Activated CD8-positive, alpha-beta T cell treated with anti-CD3 and anti-CD28 coated beads for 36 hours (primary cell): ENCODE measurements around the gene GLOD5. TPM values are rescaled to one million over a fixed set of nuclear protein-coding genes. Genes with fewer than 3 reads are reported as not detected.

Source experiments
- ATAC-seq: fragments of 200-7000 bp; cut with Tn5 transposase; one replicate; pipeline ENCODE4 v1.10.0; 2021; ENCODE audit warnings: mild to moderate bottlenecking, moderate library complexity
- CTCF ChIA-PET: fragments of 350-600 bp; sonication (Branson Sonifier 250); formaldehyde crosslinking; loops from one replicate; lab custom pipeline; 2021; ENCODE audit warnings: antibody characterized with exemption; lab: Charles Lee
- POLR2A ChIA-PET: fragments of 350-600 bp; sonication (Branson Sonifier 250); formaldehyde crosslinking; loops from one replicate; lab custom pipeline; 2021; ENCODE audit warnings: antibody characterized with exemption; lab: Charles Lee
- DNase-seq: peaks from one replicate; pipeline ENCODE4 v3.0.0-alpha.2; 2020
- H3K27ac Mint-ChIP-seq: one replicate; pipeline ENCODE4 v1.8.0; 2021; ENCODE audit warnings: mild to moderate bottlenecking, mixed read lengths
- H3K27me3 Mint-ChIP-seq: one replicate; pipeline ENCODE4 v1.8.0; 2021; ENCODE audit warnings: mixed read lengths
- H3K36me3 Mint-ChIP-seq: one replicate; pipeline ENCODE4 v1.8.0; 2021; ENCODE audit warnings: low read depth, mixed read lengths
- H3K4me1 Mint-ChIP-seq: one replicate; pipeline ENCODE4 v1.8.0; 2021; ENCODE audit warnings: low read depth, mixed read lengths
- H3K4me3 Mint-ChIP-seq: one replicate; pipeline ENCODE4 v1.8.0; 2021; ENCODE audit warnings: mild to moderate bottlenecking, moderate library complexity, mixed read lengths
- H3K9me3 Mint-ChIP-seq: one replicate; pipeline ENCODE4 v1.8.0; 2021; ENCODE audit warnings: mixed read lengths
- intact Hi-C: fragments of 100-400 bp; cut with micrococcal nuclease; formaldehyde crosslinking; loops from one replicate; pipeline ENCODE4 v1.10.0; 2022
- total RNA-seq, 2 experiments: library from RNA; stranded (reverse); gene quantifications; one replicate each; pipeline ENCODE4 v1.2.3, GENCODE V29; 2021
- TF ChIP-seq, protein P1 (sequence below): fragments of 200-600 bp; IDR thresholded peaks from one replicate; pipeline ENCODE4 v1.8.0; 2022; ENCODE audit warnings: antibody characterized with exemption, mild to moderate bottlenecking

GLOD5 gene
- total RNA-seq, 2 experiments from 2014 or later, result not detected

DNA sequence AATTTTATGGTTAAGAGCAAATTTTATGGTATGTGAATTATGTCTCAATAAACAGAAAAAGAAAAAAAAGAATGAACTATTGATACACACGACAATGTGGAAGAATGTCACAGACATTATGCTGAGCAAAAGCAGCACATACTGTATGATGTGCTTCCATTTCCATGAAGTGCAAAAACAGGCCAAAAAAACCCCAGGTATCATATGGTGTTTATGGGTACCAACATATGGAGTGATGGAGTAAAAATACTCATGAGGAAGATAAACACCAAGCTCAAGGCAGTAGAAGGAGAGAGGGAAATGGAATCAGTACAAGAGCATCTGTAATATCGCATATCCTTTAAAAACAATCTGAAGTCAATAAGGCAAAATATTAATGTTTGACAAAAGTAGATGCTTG, 20.7 kb downstream of the GLOD5 start:
- DNase-seq (no peak), ATAC-seq (no peak)
- Mint-ChIP-seq H3K36me3 (no peaks in the 10 kb centered on the region), H3K4me3 (no peak overlapping the region), H3K27ac (no peak overlapping the region), H3K9me3 (no peaks in the 10 kb centered on the region), H3K4me1 (no peaks in the 10 kb centered on the region), H3K27me3 (no peaks in the 10 kb centered on the region)
- intact Hi-C loops, result no loop called here
- CTCF ChIA-PET, result no interaction called here
- POLR2A ChIA-PET, result no interaction called here
- TF ChIP-seq, protein P1, sequence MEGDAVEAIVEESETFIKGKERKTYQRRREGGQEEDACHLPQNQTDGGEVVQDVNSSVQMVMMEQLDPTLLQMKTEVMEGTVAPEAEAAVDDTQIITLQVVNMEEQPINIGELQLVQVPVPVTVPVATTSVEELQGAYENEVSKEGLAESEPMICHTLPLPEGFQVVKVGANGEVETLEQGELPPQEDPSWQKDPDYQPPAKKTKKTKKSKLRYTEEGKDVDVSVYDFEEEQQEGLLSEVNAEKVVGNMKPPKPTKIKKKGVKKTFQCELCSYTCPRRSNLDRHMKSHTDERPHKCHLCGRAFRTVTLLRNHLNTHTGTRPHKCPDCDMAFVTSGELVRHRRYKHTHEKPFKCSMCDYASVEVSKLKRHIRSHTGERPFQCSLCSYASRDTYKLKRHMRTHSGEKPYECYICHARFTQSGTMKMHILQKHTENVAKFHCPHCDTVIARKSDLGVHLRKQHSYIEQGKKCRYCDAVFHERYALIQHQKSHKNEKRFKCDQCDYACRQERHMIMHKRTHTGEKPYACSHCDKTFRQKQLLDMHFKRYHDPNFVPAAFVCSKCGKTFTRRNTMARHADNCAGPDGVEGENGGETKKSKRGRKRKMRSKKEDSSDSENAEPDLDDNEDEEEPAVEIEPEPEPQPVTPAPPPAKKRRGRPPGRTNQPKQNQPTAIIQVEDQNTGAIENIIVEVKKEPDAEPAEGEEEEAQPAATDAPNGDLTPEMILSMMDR, result no peak

DNA sequence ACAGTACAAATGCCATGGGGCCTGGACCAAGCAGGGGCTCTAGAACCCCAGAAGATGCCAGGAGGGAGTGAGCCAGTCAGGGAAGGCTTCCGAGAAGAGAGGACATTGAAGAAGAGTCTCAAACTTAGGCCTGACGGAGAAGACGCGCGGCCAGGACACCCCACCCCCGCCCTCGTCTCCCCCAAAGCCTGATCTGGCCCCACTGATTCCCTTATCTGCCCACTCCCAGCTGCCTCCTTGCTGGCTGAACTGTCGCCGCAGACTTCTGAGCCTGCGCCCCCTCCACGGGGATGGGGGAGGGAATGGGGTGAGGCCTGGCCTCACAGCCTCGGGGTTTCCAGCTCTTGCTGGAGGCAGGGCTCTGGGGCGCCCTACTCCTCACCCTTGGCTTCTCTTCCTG, 21.2 kb downstream of the GLOD5 start:
- CTCF ChIA-PET, result no interaction called here
- no peak overlapping the region for H3K4me3 Mint-ChIP-seq
- TF ChIP-seq, protein P1, result no peak
- H3K9me3 Mint-ChIP-seq, result no peaks in the 10 kb centered on the region
- ATAC-seq (no peak), DNase-seq (no peak)
- H3K4me1 Mint-ChIP-seq, result no peaks in the 10 kb centered on the region
- intact Hi-C loops, result no loop called here
- no peak overlapping the region for H3K27ac Mint-ChIP-seq
- H3K36me3 Mint-ChIP-seq, result no peaks in the 10 kb centered on the region
- POLR2A ChIA-PET, result no interaction called here
- no peaks in the 10 kb centered on the region for H3K27me3 Mint-ChIP-seq

DNA sequence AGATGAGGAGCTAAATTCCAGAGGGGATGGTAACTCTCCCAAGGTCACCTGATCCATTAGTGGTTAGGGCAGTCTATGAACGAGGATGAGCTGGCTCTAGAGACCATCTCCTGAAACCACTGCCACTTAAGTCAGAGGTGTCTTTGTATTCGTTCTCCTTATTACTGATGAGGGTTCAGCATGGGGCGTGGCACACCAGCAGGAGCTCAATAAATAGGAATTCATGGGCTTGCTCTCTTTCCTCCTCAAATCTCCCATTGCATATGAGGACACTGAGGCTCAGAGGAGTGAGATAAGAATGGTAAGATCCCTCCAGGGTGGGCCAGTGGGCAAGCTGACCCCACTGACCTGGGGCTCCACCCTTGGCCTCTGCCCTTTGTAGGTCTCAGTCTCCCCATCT, 23.2 kb downstream of the GLOD5 start:
- DNase-seq, result no peak
- Mint-ChIP-seq H3K27ac (no peak overlapping the region), H3K4me1 (peaks cover 9% of the 10 kb centered on the region), H3K4me3 (no peak overlapping the region), H3K36me3 (no peaks in the 10 kb centered on the region), H3K9me3 (no peaks in the 10 kb centered on the region), H3K27me3 (no peaks in the 10 kb centered on the region)
- POLR2A ChIA-PET, result no interaction called here
- CTCF ChIA-PET, result no interaction called here
- TF ChIP-seq, protein P1, result no peak
- intact Hi-C loops, result no loop called here
- ATAC-seq, result no peak

DNA sequence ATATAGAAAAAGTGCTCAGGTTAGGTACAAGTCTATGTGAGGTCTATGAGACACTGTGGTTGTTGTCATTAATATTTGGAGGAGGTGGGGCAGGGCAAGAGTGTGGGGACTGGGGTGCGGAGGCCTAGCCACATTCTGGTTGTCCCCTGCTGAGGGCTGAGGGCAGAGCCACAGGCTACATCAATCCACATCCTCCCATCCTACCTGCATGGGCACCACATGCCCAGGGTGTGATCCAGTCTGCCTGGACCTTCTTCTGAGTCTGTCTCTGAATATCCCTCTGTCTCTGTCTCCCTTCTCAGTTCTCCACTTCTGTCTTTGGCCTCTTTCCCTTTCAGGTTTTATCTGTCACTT, 23.6 kb downstream of the GLOD5 start:
- H3K27me3 Mint-ChIP-seq, result no peaks in the 10 kb centered on the region
- H3K4me1 Mint-ChIP-seq, result peaks cover 11% of the 10 kb centered on the region
- H3K4me3 Mint-ChIP-seq, result no peak overlapping the region
- intact Hi-C loops, result no loop called here
- no peak overlapping the region for H3K27ac Mint-ChIP-seq
- ChIA-PET CTCF (no interaction called here), POLR2A (no interaction called here)
- DNase-seq, result no peak
- TF ChIP-seq, protein P1, result no peak
- no peak for ATAC-seq
- no peaks in the 10 kb centered on the region for H3K9me3 Mint-ChIP-seq
- no peaks in the 10 kb centered on the region for H3K36me3 Mint-ChIP-seq

DNA sequence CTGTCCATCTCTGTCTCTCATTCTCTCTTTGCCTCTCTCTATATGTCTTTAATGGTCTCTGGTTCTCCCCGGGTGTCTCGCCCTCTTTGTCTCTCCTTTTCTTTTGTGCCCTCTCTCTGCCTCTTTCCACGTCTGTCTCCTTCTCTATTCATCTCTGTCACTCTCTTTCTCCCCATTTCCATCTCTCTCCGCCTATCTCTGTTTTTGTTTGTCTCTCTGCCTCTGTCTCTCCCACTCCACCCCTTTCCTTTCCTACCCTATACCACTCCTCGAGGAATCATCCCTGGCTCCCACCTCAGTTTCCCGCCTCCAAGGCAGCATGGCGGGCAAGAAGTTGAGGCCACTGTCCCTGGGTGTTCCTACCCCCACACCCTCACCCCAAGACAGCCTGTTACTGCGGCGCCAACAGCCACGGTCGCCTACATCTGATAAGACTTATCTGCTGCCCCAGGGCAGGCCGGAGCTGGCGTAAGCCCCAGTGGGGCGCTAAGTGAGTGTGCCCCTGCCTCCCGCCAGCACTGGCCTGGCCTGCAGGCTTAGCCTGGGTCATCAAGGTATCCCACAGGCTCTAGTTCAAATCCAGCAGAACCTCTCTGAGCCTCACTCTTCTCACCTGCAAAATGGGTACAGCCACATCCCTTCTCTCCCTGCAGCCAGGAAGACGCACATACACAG, 24.1 kb downstream of the GLOD5 start:
- ChIA-PET POLR2A (no interaction called here), CTCF (no interaction called here)
- ATAC-seq, result no peak

More for the DNA sequence above, 24.1 kb downstream of the GLOD5 start:
- H3K9me3 Mint-ChIP-seq, result no peaks in the 10 kb centered on the region
- intact Hi-C loops, result no loop called here
- no peak overlapping the region for H3K4me3 Mint-ChIP-seq
- peaks cover 11% of the 10 kb centered on the region for H3K4me1 Mint-ChIP-seq
- no peaks in the 10 kb centered on the region for H3K27me3 Mint-ChIP-seq
- no peak overlapping the region for H3K27ac Mint-ChIP-seq
- H3K36me3 Mint-ChIP-seq, result no peaks in the 10 kb centered on the region
- no peak for DNase-seq
- TF ChIP-seq, protein P1, result no peak
